GM19240 (cell line): ENCODE results near the gene VPS35L.

Experiments
- DNase-seq: peaks from one replicate; pipeline ENCODE4 v3.0.0; 2011; ENCODE audit warnings: low spot score; ENCODE audit not compliant: insufficient read length

Gene VPS35L

DNA sequence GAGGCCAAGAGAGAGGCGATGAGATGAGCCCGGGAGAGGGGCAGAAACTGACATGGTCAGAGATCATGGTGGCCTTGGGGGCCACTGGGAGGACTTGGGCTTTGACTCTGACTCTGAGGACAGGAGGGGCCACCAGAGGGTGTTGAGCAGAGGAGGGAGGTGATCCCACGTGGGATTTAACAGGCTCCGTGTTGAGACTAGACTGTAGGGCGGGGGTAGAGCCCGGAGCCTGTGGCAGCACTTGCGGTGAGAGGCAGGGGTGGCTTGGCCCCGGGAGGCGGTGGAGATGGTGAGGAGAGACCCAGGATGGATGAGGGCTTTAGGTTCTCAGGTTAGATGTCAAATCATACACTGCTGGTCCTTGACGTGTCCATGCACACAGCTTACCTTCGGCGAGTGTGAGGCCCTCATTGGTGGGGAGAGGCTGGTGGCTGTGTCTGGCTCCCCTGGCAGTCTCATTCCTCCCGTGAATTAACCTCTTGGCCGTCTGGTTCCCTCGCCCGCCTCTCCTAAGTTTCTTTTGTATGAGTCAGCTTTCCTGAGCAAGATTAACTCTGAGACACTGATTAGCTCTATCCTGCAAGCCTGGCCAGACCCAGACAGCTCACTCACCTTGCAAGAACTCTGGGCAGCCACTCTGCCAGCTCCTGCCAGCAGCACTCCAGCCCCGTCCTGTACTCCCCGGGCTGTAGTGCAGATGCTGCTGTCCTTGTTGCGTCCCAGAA lies 39.7 kb downstream of the VPS35L start:
- no peak for DNase-seq

DNA sequence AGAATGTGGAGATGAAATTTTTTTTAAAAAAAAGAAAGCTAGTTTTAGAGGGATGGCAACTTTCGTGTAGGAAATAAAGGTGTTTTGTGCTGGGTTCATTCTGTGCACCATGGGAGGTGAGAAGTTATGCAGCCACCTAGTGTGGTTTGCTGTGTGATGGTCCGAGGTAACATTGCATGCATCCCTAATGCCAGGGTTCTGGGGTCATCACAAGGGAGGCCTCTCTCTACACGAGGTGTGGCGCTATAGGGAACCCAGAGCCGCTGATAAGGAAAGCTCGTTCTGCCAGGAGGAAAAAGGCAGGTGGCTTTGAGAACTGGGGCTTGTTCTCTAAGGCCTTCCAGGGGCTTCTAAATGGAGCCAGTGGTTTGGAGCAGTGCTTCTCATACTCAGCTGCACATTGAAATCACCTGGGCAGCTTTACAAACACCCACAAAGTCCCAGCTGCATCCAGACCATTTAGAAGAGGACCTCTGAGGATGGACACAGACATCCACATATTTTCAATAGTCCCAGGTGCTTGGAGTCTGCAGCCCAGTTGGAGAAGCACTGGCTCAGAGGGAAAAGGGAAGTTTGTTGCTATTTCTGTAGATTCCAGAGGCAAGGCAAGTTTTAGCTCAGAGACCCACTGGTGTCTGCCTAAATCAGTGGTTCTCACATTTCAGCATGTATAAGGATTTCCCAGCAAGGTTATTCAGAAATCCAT lies 43.5 kb downstream of the VPS35L start:
- DNase-seq = no peak

DNA sequence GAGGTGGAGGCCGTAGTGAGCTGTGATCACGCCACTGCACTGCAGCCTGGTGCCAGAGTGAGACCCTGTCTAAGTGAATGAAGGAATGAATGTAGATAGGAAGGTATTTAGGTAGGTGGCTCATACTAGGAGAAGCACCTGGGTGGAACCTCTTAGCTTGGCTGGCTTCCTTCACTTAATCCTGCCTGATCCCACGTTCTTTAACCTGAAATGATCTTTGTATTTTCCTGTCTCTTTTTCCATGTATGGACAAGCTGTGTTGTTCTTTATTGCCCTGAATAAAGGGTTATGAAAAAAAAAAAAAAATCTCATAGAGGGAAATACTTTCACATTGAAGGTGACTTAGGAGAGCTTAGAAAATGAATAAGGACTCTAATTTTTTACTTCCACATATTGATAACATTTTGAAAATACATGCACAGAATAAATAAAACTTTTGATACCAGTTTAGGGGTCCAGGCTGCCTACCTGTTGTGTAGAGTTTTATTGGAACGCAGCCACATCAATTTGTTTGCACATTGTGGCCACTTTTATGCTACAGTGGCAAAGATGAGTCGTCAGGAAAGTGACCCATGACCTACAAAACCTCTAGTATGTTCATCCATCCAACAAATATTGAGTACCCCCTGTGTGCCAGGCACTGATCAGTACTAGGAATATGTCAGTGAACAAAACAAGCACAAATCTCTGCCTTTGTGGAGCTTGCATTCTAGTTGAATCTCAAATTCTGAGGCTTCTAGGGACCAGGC lies 44.6 kb downstream of the VPS35L start:
- no peak for DNase-seq

DNA sequence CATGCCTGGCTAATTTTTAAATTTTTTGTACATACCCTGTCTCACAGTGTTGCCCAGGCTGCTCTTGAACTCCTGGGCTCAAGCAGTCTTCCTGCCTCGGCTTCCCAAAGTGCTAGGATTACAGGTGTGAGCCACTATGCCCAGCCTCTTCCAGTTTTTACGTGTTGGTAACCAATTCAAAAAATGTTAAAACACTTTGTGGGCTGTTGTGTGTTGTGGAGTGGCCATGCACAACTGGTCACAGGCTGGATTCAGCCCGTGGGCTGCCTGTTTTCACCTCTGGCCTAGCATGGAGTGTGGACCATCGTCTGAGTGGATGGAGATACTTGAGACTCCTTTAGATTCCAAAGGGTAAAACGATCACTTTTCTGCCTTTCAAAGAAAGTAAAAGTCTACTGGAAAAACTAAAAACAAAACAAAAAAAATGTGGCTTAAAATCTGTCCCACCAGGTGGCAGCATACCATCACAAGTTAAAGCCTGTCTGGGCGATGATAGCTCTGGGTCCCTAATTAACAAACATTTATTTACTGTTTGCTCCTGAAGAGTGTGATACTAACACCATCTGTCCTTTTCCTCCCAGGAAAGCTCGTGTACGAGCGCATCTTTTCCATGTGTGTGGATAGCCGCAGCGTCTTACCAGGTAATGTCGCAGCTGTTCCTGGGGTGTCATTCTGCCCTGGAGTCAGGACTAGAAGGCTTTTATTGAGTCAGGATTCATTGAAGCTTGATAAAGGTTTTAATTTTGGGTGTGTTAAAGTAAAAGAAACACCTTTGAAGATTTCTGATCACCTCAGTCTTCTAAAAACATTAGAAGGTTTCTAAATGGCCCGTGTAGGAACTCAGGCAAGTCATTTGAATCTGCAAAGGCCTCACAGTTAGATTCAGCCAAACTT lies 45.8 kb downstream of the VPS35L start:
- no peak for DNase-seq

DNA sequence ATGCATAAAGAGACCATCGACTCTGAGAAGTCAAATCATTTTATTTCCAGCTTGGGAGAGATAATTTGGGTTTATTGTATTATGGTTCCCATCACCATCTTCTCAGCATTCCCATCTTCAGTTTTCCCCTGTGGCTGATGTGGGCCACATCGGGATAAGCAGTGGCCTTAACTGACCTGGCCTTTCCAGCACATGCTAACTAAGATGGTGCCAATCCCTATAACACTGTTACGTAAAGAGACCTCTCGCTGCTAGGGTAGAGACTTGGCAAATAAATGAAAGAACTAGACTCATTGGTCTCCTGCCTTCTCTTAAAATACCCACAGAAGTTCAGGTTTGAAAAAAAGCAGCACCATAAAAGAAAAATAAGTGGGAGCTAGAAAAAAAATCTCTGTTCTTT lies 49.4 kb downstream of the VPS35L start:
- DNase-seq = no peak

DNA sequence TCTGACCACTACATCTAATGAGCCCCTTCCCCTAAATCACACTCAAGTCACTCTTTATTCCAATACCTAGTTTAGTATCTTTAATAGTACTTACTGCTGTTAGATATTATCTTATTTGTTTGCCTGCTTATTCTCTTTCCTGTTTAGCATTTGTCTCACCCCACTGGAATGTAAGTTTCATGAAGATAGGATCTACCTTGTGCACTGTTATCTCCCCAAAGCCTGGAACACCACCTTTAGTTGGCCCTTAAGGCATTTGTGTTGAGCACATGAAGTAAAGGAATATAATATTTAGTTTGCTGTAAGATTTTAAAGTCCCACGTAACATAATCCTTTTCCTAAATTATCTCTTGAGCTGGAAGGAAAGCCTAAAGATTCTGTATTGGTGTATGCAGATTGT lies 50.2 kb downstream of the VPS35L start:
- no peak for DNase-seq

DNA sequence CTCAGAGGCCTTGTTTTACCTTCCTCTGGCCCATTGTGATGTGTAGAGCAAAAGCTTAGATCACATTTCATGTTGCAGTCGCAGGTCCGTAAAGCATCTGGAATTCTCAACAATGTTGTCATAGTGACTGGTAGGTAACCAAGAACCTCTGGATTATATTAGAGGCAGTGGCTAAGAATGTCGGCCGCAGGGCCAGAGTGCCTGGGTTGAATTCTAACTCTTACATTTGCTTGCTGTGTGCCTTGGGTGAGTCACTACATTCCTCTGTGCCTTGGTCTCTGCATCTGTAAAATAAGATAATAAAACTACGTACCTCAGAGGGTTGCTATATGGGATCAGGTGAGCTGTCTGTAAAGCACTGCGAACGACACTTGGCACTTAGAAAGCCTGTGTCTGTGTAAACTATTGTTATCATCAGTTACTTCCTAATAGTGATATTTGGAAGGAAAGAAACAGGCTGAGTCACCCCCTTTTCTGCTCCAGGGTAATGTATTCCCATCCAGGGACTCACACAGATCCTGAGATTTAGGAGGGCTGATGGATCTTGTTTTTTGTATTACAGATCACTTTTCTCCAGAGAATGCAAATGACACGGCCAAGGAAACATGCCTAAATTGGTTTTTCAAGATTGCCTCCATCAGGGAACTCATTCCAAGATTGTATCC lies 52.2 kb downstream of the VPS35L start:
- DNase-seq = no peak

DNA sequence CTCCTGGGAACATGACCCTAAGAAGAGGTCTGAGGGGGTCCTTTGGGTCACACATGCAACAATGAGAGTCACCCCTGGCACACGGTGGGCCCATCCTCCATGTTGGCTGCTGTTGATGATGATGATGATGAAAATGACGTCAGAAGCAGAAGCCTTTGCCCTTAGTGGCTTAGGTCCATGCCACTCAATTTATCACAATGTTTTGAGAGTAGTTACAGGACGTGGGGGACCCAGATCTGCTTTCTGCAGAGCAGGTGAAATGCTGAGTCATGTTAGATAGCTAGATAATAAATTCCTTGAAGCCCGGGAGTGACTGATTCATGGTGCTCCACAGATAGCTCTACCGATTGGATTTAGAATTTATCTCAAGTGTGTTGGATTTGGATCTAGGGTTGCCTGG lies 53.9 kb downstream of the VPS35L start:
- DNase-seq = no peak

DNA sequence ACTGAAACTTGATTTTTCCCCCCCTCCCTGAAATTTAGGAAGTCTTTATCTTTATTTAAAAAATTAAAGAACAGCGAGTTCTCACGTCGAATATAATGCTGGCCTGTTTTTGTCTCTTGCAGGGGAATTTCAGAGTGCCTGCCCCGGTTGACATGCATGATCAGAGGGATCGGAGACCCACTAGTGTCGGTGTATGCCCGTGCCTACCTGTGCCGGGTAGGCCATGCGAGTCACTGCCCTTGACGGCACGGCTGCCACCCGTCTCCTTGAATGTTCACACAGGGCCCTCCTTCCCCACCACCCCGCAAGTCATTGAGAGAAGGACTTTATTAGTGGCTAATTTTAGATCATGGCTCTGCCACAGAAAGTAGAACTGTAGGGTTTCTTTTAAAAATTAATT lies 54.7 kb downstream of the VPS35L start:
- DNase-seq = no peak

DNA sequence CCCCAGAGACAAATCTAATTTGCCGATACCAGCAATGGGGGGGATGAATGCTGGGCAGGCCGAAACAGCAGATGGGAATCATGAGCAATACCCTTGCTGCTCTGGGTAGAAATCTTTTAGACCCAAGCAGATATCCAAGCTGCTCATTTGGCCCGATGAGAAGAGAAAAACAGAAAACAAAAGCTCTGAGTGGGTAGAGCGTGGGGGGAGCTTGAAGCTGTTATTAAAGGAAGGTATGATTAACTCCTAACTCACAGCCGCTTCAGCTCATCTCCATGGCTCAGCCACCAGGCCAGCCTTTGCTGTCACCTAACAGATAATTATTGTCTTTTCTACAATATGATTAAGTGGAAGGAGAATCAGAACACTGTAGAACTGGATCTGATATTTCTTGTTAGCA lies 58.3 kb downstream of the VPS35L start:
- DNase-seq = no peak

DNA sequence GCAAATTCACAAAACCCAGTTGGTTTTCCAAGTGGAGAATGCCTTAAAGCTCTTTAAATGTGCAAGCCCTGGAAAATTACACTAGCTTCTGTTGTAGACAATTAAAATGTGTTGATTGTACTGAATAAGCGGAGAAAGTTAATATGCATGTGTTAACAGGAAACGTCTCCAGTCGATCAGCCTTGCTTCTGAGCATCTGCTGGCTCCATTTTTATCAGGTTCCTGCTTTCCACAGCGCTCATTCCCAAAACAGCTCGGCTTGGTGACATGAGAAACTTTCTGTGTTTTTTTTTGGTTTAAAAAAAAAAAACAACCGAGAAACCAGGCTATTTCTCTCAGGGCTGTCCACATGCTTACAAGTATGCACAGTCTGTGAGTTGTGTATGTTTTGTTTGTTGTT lies 60.7 kb downstream of the VPS35L start:
- DNase-seq = no peak

DNA sequence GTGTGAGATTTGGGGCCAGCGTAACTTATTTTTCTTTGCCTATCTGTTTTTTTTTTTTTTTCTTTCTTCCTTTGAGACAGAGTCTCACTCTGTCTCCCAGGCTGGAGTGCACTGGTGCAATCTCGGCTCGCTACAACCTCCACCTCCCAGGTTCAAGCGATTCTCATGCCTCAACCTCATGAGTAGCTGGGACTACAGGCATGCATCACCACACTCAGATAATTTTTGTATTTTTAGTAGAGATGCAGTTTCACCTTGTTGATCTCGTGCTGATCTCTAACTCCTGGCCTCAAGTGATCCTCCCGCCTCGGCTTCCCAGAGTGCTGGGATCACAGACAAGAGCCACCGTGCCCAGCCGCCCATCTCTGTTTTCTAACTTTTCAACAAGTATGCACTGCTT lies 63.4 kb downstream of the VPS35L start:
- no peak for DNase-seq

DNA sequence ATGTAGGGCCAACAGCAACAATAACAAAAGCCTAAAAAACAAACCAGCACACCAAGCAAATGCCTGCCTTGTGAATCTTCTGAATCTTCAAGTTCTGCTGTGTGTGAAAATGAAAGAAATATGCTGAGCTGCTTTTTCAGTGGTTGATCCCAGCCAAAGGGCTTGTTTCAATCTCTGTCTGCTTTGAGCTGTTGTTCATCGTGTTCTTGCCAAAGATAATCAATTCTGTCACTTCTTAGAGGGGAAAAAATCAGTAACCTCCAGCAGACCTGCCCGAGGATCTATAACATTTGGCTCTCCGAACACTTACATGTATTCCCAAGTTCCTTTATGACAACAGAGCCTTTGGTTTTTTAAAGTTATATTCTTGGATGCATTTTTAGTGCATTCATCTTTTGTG lies 65.9 kb downstream of the VPS35L start:
- DNase-seq = no peak

DNA sequence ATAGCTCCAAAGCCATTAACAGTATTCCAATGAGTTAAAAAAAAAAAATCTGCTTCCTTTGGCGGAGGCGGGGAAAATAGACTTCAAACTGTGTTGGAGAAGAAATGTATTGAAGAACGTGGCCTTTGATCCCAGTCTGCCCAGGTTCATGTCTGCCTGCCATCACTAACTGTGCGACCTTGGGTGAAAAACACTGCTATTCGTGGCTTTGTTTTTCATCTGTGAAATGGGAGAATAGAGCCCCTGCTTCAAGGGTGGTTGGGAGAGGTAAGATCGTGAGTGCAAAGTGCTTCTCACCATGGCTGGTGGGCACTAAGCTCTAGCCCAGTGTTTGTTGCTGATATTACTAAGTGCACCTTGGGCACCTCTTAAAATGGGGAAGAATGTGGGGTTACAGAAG lies 69.5 kb downstream of the VPS35L start:
- DNase-seq = no peak

DNA sequence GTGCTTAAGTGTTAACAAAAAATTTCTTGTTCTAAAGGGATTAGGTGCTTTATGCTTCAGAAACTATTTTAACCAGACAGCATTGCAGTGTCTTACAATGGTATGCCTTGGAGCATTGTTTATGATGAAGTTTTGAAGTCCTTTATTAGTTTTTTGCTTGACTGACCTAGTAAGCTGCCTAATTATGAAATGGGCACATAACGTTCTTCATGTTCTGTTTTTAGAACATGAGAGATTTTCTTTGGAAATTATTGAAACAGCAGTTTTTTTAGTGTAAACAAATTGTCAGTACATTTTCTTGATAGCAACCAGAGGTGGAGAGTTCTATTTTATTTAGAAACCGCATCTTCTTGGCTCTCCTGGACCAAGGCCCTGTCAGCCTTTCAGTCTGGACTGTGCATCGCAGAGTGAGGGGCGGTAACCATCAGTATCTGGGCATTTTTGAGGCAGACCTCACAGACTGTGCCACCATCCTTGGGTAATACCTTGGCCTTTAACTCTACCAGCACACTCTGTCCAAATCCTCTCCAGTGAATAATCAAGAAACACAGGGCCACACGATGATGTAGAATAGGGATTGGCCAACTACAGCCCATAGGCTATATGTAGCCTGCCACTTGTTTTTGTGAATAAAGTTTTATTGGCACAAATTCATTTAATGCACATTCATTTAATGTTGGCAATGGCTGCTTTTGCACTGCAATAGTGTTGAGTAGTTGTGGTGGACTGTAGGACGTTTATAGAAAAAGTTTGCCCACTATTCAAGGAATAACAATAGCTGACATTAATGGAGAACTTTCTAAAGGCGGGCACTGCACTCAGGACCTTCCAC lies 81.1 kb downstream of the VPS35L start:
- no peak for DNase-seq

DNA sequence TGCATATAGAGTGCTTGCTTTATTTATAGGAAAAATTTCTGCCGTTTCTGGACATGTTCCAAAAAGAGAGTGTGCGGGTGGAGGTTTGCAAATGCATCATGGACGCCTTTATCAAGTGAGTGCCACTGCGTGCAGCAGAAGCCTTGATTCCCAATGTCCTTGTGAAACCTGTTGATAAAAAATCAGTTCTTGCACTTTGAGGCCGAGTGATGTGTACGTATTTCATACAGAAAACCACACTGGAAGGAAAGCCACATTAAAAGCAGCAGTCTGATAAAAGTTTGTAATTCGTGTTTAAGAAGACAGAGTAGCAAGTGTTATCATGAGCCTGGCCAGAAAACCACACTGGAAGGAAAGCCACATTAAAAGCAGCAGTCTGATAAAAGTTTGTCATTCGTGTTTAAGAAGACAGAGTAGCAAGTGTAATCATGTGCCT lies 84.5 kb downstream of the VPS35L start:
- DNase-seq = no peak

DNA sequence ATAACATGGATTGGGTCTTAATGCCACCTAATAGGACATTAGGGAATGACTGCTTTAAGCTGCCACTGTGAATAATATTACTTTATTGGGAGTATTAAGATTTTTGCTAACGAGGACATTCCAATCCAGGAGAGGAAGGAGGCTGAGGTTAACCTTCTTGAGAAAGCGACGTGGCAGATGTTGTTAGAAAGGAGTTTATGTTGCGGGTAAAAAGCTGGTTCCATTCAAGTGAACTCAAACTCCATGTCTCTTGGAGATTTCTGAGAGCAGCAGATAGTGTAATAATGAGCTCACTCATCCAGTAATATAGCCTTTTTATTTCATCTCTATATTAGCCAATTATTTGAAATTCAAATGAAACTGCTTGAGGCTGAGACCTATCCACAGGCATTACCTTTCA lies 87.0 kb downstream of the VPS35L start:
- no peak for DNase-seq

DNA sequence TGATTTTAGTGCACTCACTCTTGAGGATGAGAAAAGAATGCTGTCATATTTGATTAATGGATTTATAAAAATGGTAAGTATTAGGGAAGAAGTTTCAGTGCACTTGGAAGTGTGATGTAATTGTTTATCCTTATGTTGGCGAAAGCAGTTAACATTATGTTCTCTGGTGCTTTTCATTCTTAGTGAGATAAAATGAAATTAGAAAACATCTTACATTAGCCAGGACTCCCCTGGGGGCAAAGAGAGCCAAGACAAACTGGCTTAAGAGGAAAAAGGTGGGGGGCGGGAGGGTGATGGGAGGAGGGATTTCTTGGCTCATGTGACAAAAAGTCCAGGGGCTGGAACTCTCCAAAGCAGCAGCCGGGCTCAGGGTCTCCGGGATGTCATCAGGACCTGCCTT lies 89.4 kb downstream of the VPS35L start:
- no peak for DNase-seq

DNA sequence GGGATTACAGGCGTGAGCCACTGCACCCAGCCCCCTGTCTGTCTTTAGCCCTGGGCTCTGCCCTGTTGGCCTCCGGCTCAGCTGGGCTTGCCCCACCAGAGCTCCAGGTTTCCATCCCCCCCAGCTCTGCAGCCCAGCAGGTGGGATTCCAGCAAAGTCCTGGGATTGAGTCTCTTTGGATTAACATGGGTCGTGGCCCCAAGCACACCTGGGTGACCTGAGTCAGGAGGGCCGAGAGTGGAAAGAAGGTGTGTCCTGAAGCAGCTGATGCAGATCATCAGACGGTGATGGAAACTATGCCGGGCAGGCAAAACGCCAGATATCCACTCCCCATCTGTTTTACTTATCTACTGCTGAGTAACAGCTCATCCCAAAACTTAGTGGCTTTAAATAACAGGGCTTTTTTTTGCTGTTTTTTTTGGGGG lies 90.1 kb downstream of the VPS35L start:
- no peak for DNase-seq

DNA sequence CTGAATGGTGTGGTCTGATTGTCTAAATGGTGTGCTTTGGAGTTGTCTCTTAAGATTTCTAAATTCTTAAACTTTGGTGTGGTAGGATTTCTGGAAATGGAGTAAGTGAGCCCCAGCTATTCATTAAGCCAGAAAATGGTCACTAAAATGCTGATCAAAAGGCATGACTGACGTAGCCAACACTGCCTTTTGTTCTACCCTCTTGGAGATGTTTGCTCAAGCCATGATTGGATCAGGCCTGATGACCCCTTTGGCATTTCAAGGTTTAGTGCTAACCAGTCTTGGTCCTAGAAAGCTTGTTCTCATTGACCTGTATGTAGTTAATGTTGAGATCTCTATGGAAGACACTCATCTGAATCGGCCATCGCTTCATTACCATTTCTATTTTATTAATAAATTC lies 94.5 kb downstream of the VPS35L start:
- no peak for DNase-seq
